GM21528 (cell line): ENCODE results near the gene KIF12.
A peak's percentile ranks its signal among the peaks of the same experiment; 100 is the strongest.
"Not testable (repeated sequence)": the region's sequence is repeated elsewhere in the genome, so short reads cannot be mapped to it uniquely, and the experiment has no call there.

ENCODE experiments used
- ATAC-seq: cut with Tn5 transposase; IDR thresholded peaks from one replicate; pipeline ENCODE4 v1.9.1; 2021; ENCODE audit warnings: mild to moderate bottlenecking, moderate library complexity; ENCODE audit not compliant: unreplicated experiment, low FRiP score

The KIF12 gene

GRCh38 chr9:114086009-114086408 is 13.1 kb downstream of the KIF12 start:
- ATAC-seq: no peak

DNA sequence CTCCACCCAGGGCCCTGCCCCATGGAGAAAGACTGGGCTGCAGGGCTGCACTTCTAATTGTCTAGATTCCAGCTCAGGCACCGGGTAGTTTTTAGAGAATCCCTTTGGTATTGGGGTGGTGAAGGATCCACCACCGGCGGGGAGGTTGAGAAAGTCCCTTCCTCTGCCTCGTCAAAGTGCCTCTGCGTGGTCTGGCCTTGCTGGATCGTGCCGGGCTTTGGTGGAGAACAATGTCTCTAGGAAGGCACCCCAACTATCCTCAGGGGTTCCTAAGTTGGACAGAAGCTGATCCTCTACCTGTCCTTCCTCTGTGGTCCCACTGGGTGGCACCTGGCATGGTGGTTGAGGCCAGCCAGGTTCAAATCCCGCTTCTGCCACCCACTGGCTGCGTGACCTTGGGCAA is 13.7 kb downstream of the KIF12 start:
- no peak for ATAC-seq

GRCh38 chr9:114084282-114085073 is 14.6 kb downstream of the KIF12 start:
- ATAC-seq: no peak

GRCh38 chr9:114083666-114084065 is 15.4 kb downstream of the KIF12 start:
- no peak for ATAC-seq

DNA sequence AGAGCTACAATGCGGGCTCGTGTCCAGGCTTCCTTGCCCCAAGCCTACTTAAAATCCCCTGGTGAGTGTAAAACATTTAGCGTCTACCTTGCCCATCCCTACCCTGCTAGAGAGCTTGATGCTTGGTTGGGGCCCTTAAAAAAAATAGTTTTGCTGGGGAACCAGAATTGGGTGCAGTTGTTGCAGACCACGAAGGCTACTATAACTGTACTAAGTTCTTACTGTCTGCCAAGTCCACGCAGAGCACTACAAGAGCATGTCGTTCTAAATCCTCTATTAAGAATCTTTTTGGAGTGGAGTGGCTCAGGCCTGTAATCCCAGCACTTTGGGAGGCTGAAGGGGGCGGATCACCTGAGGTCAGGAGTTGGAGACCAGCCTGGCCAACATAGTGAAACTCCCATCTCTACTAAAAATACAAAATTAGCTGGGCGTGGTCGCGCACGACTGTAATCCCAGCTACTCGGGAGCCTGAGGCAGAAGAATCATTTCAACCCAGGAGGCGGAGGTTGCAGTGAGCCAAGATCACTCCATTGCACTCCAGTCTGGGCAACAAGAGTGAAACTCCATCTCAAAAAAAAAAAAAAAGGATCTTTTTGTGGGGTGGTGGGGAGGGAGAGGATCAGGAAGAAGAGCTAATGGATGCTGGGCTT is 16.2 kb downstream of the KIF12 start:
- ATAC-seq: not testable (repeated sequence)

GRCh38 chr9:114082017-114082762 is 16.9 kb downstream of the KIF12 start:
- peak; percentile 81 for ATAC-seq

GRCh38 chr9:114081441-114082016 is 17.6 kb downstream of the KIF12 start:
- no peak for ATAC-seq

GRCh38 chr9:114080773-114081440 is 18.2 kb downstream of the KIF12 start:
- ATAC-seq: no peak

GRCh38 chr9:114080195-114080772 is 18.8 kb downstream of the KIF12 start:
- no peak for ATAC-seq

DNA sequence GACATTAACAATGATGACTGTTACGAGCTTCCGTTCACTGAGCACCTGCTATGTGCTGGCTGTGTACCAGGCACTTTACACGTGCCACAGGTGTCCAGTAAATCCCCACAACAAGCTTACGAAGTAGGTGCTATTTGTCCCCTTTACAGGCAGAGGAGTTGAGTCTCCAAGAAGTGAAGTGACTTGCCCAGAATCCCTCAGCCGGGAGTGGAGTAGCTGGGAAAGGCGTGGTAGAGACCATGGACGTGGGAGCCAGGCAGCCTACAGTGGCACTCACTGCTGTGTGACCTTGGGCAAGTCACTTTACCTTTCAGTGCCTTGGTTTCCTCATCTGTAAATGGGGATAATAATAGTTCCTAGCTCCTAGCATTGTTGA is 20.3 kb downstream of the KIF12 start:
- ATAC-seq: no peak

DNA sequence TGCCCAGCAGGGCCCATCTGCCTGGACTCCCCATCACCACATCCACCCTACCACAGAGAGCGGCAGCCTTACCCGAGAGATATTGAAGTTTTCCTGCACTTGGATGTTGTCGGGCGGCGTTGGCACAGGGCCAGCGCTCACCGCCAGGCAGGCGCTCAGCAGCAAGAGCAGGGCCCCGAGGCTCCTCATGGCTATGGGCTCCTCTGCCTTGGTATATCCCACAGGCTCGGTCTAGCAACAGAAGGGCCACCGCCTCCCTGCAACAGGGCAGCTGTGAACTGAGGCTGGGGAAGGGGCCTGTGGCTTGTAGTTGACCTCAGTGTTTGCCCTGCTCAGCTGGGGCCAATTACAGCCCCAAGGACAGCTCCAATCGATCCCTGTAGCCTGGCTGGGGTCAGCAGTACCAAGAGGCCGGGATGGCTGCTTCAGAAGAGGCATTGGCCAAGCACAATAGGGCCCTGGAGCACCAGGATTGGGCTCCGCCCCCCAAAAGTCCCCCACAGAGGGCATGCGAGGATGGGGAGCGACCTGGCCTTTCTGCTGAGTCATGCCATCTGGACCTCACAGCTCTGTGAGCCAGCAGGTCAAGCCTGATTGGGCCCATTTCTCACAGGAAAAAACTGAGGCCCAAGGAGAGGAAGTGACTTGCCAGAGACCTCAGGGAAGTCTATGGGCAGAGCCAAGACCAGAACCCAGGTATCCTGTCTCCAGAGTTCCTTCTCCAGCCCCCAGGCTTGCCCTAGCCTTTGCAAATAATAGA is 20.9 kb downstream of the KIF12 start, which contains the start of gene AMBP:
TSS of gene AMBP (minus strand) at position 280 of the 760 bp plus-strand sequence. CDS start at position 189, 91 bp downstream.
- ATAC-seq: no peak

DNA sequence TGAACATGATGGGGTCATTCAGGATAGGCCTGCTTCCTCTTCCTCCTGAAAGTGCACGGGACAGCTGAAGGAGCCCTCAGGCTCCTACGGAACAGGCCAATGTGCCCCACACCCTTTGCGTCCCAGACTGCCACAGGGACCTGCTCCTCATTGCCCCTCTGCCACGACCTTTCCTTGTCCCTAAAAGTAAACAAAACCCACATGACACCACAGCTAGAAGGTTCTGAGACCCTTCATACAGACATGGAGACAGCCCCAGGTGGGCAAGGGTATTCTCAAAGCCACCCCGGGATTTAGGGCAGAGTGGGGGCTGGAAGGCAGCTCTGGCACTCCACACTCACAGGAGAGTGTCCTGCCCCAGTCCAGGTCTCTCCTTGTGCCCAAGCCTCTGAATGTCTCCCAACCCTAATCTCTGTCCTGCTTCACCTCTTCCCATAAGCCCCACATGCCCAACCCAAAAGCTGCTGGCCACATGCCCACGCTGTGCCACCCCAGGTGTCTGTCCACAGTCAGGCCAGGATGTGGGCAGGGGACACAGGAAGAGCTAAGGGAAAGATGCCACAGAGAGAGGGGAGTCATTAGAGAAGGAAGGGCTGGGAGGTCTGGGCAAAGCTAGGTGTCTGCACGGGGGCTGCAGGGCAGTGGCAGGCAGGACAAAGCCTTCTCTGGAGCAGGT is 21.8 kb downstream of the KIF12 start:
- no peak for ATAC-seq

DNA sequence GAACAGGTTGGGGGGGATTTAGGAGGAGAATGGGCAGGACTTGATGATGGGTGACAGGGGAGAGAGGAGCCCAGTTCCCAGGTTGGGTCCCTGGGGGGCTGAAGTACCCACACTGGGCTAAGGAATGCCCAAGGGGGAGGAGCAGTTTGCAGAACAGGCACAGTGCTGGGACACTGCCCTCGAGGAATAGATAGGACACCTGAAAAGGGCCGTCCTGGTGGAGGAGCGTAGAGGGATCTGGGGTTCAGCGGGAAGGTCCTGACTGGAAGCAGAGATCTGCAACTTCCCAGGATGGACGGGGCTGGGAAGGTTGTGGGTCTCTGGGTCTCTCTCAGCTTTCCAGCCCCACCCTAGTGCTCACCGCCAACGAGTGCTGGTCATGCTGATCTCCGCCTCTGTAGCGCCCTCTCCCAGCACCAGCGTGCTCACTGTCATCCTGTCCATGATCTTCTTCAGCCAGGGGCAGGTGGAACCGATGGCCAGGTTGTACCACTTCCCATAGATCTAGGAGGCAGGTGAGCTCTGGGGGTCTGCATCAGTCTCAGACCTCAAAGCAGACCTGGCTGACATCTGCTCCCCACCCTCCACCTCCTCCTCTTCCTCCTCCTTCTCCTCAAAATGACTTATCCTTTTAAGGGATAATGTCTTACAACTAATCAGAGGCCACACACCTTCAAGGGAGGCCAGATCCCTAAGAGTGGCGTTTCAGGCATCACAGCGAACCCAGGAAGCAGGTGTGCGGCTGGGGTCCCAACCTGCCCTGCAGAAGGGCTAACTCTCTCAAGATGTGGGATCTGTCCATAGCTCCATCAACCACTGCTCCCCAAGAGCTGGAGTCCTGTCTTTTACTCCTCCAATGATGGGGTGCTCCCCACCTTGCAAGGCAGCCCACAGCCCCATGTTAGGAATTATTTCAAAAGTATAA is 22.6 kb downstream of the KIF12 start:
- no peak for ATAC-seq

DNA sequence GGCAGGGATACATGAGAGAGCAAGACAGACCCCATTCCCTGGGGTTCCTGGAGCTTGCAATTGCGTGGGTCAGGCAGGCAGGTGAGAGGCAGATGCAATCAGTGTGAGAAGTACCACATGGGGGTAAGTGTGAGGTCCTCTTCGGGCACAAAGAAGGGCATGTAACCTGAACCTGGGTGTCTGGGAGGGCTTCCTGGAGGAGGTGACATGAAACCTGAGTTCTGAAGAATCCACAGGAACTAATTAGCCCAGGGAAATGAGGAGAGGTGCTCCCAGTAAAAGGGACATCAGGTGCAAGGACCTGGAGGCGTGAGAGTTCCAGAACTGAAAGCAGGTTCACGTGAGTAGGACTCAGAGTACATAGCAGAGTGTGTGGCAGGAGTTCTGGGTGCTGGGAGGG is 23.5 kb downstream of the KIF12 start:
- ATAC-seq: no peak

GRCh38 chr9:114072184-114073140 is 26.6 kb downstream of the KIF12 start:
- ATAC-seq: no peak

DNA sequence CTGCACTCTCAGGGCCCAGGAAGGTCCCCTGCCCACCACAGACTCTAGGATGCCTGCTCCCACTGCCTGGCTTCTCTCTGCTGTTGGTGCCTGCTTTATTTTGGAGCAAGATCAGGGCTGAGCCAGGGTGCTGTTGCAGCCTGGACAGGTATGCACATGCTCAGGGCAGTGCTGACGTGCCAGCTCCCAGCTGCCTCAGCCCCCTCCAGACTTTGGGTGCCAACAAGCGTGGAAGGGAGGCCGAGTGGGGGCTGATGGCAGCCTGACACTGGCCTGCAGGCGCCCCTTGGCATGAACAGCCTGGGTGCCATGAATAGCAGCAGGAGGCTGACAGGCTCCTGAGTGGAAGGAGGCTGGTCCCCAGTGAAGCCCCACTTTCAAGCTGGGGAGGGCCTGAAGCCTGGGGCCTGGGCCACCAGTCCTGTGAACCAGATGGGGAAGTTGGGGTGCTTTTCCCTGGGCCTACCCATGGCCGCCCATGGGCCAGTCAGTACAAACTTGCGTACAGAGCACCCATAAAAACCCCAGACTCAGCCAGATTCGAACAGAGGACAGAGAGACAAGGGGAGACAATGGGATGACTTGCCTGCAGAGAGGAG is 27.8 kb downstream of the KIF12 start:
- no peak for ATAC-seq
